SK-N-SH treated with all-trans-retinoic acid at 6 μM for 48 hours (cell line): Measurements from ENCODE around the gene USP15.

ENCODE experiments used
- ATAC-seq: fragments of 200-7000 bp; cut with Tn5 transposase; 3 replicates; pipeline ENCODE4 v1.9.1; 2020; ENCODE audit warnings: mild to moderate bottlenecking, moderate library complexity
- ARNTL ChIP-seq: fragments of 450-650 bp; formaldehyde crosslinking; IDR thresholded peaks from 2 replicates; pipeline ENCODE4 v1.5.0; 2020; ENCODE audit warnings: low read depth, mild to moderate bottlenecking, moderate library complexity, borderline replicate concordance
- BACH2 ChIP-seq: fragments of 250-450 bp; sonication (Bioruptor Pico); IDR thresholded peaks from 2 replicates; pipeline ENCODE4 v1.9.0; 2021; ENCODE audit warnings: mild to moderate bottlenecking, borderline replicate concordance
- CSDC2 ChIP-seq: fragments of 250-450 bp; sonication (Bioruptor Pico); IDR thresholded peaks from 2 replicates; pipeline ENCODE4 v1.5.0; 2020; ENCODE audit warnings: mild to moderate bottlenecking, moderate library complexity
- ESRRG ChIP-seq: fragments of 250-450 bp; sonication (Bioruptor Pico); IDR thresholded peaks from 2 replicates; pipeline ENCODE4 v1.6.1; 2021; ENCODE audit warnings: mild to moderate bottlenecking
- GLIS3 ChIP-seq: fragments of 250-450 bp; sonication (Bioruptor Pico); IDR thresholded peaks from 2 replicates; pipeline ENCODE4 v1.5.0; 2020; ENCODE audit warnings: mild to moderate bottlenecking, moderate library complexity
- ISL1 ChIP-seq: fragments of 250-450 bp; sonication (Bioruptor Pico); IDR thresholded peaks from 2 replicates; pipeline ENCODE4 v2.1.2; 2022; ENCODE audit warnings: mild to moderate bottlenecking, moderate library complexity
- OSR1 ChIP-seq: fragments of 250-450 bp; sonication (Bioruptor Pico); IDR thresholded peaks from 2 replicates; pipeline ENCODE4 v1.8.0; 2022; ENCODE audit warnings: moderate library complexity, mild to moderate bottlenecking, inconsistent platforms
- PPARA ChIP-seq: fragments of 250-450 bp; sonication (Bioruptor Pico); IDR thresholded peaks from 2 replicates; pipeline ENCODE4 v1.5.0; 2020; ENCODE audit warnings: mild to moderate bottlenecking, borderline replicate concordance
- RARB ChIP-seq: fragments of 250-450 bp; sonication (Bioruptor Pico); IDR thresholded peaks from 2 replicates; pipeline ENCODE4 v1.8.0; 2021; ENCODE audit warnings: mild to moderate bottlenecking, moderate library complexity
- TCF4 ChIP-seq: fragments of 250-450 bp; sonication (Bioruptor Pico); IDR thresholded peaks from 2 replicates; pipeline ENCODE4 v1.8.0; 2021; ENCODE audit warnings: mild to moderate bottlenecking, moderate library complexity, borderline replicate concordance
- TOX ChIP-seq: fragments of 250-450 bp; sonication (Bioruptor Pico); IDR thresholded peaks from 2 replicates; pipeline ENCODE4 v1.8.0; 2021; ENCODE audit warnings: mild to moderate bottlenecking, moderate library complexity, borderline replicate concordance
- ZC3H10 ChIP-seq: fragments of 250-450 bp; sonication (Bioruptor Pico); IDR thresholded peaks from 2 replicates; pipeline ENCODE4 v1.5.1; 2021; ENCODE audit warnings: mild to moderate bottlenecking, moderate library complexity
- ZFP3 ChIP-seq: fragments of 250-450 bp; sonication (Bioruptor Pico); IDR thresholded peaks from 2 replicates; pipeline ENCODE4 v1.5.0; 2020; ENCODE audit warnings: mild to moderate bottlenecking, moderate library complexity
- ZFP30 ChIP-seq: fragments of 450-650 bp; formaldehyde crosslinking; IDR thresholded peaks from 2 replicates; pipeline ENCODE4 v1.5.0; 2022; ENCODE audit warnings: mild to moderate bottlenecking, moderate library complexity
- ZNF565 ChIP-seq: fragments of 450-650 bp; formaldehyde crosslinking; conservative IDR thresholded peaks from 2 replicates; pipeline ENCODE4 v1.5.0; 2020; ENCODE audit warnings: low read depth, mild to moderate bottlenecking, moderate library complexity
- ZNF70 ChIP-seq: fragments of 450-650 bp; formaldehyde crosslinking; IDR thresholded peaks from 2 replicates; pipeline ENCODE4 v1.5.0; 2020; ENCODE audit warnings: mild to moderate bottlenecking, moderate library complexity
- ZNF8 ChIP-seq: fragments of 450-650 bp; formaldehyde crosslinking; IDR thresholded peaks from 2 replicates; pipeline ENCODE4 v1.5.0; 2020; ENCODE audit warnings: mild to moderate bottlenecking, moderate library complexity
- TF ChIP-seq, protein P1 (sequence below): fragments of 250-450 bp; sonication (Bioruptor Pico); IDR thresholded peaks from 2 replicates; pipeline ENCODE4 v1.5.1; 2020; ENCODE audit warnings: low read depth, mild to moderate bottlenecking, moderate library complexity
- TF ChIP-seq, protein P2 (sequence below): fragments of 250-450 bp; sonication (Bioruptor Pico); IDR thresholded peaks from 2 replicates; pipeline ENCODE4 v1.8.0; 2020; ENCODE audit warnings: mild to moderate bottlenecking, moderate library complexity, borderline replicate concordance
- TF ChIP-seq, protein P3 (sequence below): fragments of 250-450 bp; sonication (Bioruptor Pico); IDR thresholded peaks from 2 replicates; pipeline ENCODE4 v1.5.0; 2020; ENCODE audit warnings: mild to moderate bottlenecking, moderate library complexity
- TF ChIP-seq, protein P4 (sequence below): fragments of 250-450 bp; sonication (Bioruptor Pico); IDR thresholded peaks from 2 replicates; pipeline ENCODE4 v1.8.0; 2021; ENCODE audit warnings: low read depth, mild to moderate bottlenecking, moderate library complexity, borderline replicate concordance

USP15 gene

DNA sequence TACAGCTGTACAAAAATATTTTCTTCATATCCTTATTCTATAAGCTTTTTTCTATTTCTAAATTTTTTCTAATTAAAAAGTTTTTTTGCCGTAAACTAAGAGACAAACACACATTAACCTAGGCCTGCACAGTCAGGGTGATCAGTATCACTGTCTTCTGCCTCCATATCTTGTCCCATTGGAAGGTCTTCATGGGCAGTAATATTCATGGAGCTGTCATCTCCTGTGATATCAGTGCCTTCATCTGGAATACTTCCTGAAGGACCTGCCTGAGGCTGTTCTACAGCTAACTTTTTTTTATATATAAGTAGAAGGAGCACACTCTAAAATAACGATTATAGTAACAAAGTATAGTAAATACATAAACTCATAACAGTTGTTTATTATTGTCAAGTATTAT, 17.8 kb downstream of the USP15 start:
- TF ChIP-seq TOX (CRISPR knock-in tag) (no peak), BACH2 (CRISPR knock-in tag) (no peak), ZC3H10 (CRISPR knock-in tag) (no peak), ESRRG (CRISPR knock-in tag) (no peak), ZNF565 (CRISPR knock-in tag) (no peak), ZFP30 (CRISPR knock-in tag) (no peak), PPARA (CRISPR knock-in tag) (no peak), GLIS3 (CRISPR knock-in tag) (no peak), RARB (CRISPR knock-in tag) (no peak), OSR1 (no peak), ZNF70 (no peak), ISL1 (no peak), TCF4 (CRISPR knock-in tag) (no peak), ZNF8 (CRISPR knock-in tag) (no peak), ZFP3 (no peak), ARNTL (CRISPR knock-in tag) (no peak)
- TF ChIP-seq, protein P1, sequence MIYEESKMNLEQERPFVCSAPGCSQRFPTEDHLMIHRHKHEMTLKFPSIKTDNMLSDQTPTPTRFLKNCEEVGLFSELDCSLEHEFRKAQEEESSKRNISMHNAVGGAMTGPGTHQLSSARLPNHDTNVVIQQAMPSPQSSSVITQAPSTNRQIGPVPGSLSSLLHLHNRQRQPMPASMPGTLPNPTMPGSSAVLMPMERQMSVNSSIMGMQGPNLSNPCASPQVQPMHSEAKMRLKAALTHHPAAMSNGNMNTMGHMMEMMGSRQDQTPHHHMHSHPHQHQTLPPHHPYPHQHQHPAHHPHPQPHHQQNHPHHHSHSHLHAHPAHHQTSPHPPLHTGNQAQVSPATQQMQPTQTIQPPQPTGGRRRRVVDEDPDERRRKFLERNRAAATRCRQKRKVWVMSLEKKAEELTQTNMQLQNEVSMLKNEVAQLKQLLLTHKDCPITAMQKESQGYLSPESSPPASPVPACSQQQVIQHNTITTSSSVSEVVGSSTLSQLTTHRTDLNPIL = no peak
- TF ChIP-seq, protein P2, sequence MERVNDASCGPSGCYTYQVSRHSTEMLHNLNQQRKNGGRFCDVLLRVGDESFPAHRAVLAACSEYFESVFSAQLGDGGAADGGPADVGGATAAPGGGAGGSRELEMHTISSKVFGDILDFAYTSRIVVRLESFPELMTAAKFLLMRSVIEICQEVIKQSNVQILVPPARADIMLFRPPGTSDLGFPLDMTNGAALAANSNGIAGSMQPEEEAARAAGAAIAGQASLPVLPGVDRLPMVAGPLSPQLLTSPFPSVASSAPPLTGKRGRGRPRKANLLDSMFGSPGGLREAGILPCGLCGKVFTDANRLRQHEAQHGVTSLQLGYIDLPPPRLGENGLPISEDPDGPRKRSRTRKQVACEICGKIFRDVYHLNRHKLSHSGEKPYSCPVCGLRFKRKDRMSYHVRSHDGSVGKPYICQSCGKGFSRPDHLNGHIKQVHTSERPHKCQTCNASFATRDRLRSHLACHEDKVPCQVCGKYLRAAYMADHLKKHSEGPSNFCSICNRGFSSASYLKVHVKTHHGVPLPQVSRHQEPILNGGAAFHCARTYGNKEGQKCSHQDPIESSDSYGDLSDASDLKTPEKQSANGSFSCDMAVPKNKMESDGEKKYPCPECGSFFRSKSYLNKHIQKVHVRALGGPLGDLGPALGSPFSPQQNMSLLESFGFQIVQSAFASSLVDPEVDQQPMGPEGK (CRISPR knock-in tag) = no peak
- TF ChIP-seq, protein P3, sequence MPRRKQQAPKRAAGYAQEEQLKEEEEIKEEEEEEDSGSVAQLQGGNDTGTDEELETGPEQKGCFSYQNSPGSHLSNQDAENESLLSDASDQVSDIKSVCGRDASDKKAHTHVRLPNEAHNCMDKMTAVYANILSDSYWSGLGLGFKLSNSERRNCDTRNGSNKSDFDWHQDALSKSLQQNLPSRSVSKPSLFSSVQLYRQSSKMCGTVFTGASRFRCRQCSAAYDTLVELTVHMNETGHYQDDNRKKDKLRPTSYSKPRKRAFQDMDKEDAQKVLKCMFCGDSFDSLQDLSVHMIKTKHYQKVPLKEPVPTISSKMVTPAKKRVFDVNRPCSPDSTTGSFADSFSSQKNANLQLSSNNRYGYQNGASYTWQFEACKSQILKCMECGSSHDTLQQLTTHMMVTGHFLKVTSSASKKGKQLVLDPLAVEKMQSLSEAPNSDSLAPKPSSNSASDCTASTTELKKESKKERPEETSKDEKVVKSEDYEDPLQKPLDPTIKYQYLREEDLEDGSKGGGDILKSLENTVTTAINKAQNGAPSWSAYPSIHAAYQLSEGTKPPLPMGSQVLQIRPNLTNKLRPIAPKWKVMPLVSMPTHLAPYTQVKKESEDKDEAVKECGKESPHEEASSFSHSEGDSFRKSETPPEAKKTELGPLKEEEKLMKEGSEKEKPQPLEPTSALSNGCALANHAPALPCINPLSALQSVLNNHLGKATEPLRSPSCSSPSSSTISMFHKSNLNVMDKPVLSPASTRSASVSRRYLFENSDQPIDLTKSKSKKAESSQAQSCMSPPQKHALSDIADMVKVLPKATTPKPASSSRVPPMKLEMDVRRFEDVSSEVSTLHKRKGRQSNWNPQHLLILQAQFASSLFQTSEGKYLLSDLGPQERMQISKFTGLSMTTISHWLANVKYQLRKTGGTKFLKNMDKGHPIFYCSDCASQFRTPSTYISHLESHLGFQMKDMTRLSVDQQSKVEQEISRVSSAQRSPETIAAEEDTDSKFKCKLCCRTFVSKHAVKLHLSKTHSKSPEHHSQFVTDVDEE = no peak
- TF ChIP-seq, protein P4, sequence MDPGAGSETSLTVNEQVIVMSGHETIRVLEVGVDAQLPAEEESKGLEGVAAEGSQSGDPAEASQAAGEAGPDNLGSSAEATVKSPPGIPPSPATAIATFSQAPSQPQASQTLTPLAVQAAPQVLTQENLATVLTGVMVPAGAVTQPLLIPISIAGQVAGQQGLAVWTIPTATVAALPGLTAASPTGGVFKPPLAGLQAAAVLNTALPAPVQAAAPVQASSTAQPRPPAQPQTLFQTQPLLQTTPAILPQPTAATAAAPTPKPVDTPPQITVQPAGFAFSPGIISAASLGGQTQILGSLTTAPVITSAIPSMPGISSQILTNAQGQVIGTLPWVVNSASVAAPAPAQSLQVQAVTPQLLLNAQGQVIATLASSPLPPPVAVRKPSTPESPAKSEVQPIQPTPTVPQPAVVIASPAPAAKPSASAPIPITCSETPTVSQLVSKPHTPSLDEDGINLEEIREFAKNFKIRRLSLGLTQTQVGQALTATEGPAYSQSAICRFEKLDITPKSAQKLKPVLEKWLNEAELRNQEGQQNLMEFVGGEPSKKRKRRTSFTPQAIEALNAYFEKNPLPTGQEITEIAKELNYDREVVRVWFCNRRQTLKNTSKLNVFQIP (CRISPR knock-in tag) = no peak
- ATAC-seq = no peak

DNA sequence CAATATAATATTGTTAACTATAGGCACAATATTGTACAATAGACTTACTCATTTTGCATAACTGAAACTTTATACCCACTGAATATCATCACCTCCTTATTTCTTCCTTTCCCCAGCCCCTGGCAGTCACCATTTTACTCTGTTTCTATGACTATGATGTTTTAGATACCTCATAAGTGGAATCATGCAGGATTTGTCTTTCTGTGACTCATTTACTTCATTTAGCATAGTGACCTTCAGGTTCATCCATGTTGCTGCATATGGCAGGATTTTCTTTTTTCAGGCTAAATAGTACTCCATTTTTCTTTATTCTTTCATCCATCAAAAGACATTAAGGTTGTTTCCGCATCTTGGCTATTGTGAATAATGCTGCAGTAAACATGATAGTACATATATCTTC, 18.9 kb downstream of the USP15 start:
- TF ChIP-seq, protein P3 = no peak
- no peak for ATAC-seq

DNA sequence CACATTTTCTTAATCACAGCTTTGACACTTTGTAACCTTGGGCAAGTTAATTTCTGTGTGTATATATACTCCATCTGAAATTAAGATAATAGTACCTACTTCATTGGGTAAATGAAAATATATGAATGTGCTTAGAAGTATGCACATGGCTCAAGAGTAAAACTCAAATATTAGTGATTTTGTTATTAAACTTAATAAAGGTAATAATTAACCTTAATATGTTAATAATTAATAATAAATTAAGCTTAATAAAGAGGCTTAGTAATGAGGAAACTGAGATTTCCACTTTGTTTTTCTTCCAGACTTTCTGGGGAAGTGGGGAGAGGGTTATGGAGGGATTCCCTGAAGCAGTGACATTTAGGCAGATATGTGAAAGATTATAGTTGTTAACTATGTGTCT, 19.8 kb downstream of the USP15 start:
- ATAC-seq = no peak
- no peak for TF ChIP-seq BACH2 (CRISPR knock-in tag)
- no peak for TF ChIP-seq ISL1
- no peak for TF ChIP-seq ZNF8 (CRISPR knock-in tag)
- TF ChIP-seq ZFP3 = no peak
- no peak for TF ChIP-seq CSDC2 (CRISPR knock-in tag)
- no peak for TF ChIP-seq ZNF70
- no peak for TF ChIP-seq ZC3H10 (CRISPR knock-in tag)
- TF ChIP-seq, all 23 proteins: peak for 0
